Measurements from ENCODE around the gene AQP12B.

The AQP12B gene

DNA sequence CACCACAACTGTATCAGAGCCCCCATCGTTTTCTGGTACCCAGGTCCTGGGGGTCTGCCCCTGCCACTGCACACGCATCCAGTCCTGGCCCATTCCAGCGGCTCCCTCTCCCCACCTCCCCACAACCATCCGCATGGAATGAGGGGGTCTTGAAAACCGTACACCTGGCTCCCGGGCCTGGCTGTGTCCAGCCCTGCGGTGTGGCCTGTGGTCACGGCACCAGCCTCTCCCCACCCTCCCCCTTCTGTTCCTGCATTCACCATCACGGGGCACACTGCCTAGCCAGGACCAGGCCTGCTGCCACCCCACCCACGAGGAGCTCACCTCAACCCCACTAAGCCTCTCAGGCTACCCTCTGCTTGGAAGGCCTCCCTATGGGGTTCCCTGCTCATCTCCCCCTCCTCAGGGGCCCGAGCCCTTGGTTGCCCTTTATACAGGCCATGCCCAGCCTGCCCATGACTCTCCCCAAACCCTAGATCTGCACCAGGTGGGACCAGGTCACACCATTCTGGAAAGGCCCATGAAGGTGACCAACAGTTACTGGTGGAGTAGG, 46.0 kb downstream of the AQP12B start (continued):
- TF ChIP-seq ZNF398 (tag by site-specific recombination; IDR thresholded peaks at IDR 0.05) = no peak

- ChIA-PET CTCF (no interaction called here), POLR2A (no interaction called here)
- Histone ChIP-seq H3K9me3 (ENCODE audit: control insufficient read depth, insufficient read depth, low read depth, low read length) (no peaks in the 10 kb centered on the region), H3K36me3 (ENCODE audit: control insufficient read depth in 2 of 2, insufficient read depth in 1 of 2, low read length in 2 of 2) (no peaks in the 10 kb centered on the region), H3K4me1 (ENCODE audit: control insufficient read depth, insufficient read depth, low read length) (no peaks in the 10 kb centered on the region), H3K4me3 (ENCODE audit: low read depth, low read length) (no peak overlapping the region), H3K27ac (ENCODE audit: extremely low read depth, low read depth, low read length) (no peak overlapping the region)
- TF ChIP-seq AEBP2 (tag by site-specific recombination; IDR thresholded peaks at IDR 0.05; ENCODE audit: borderline replicate concordance) = no peak
- no peak for TF ChIP-seq ZNF423 (tag by site-specific recombination; IDR thresholded peaks at IDR 0.05)
- TF ChIP-seq YY1 (tag by site-specific recombination; IDR thresholded peaks at IDR 0.05) = no peak
- no peak for TF ChIP-seq ZNF302 (tag by site-specific recombination; IDR thresholded peaks at IDR 0.05; ENCODE audit: low read depth)
- no peak for TF ChIP-seq ZNF549 (tag by site-specific recombination; IDR thresholded peaks at IDR 0.05)
- no peak for TF ChIP-seq ZNF514 (tag by site-specific recombination; IDR thresholded peaks at IDR 0.05)
- no peak for TF ChIP-seq ZNF571 (tag by site-specific recombination; IDR thresholded peaks at IDR 0.05)
Measured at GRCh38 chr2:240635998-240636547, 46.6 kb downstream of the AQP12B start.

- no peaks in the 10 kb centered on the region for H3K4me1 ChIP-seq (ENCODE audit: control insufficient read depth, insufficient read depth, low read length)
- no peak overlapping the region for H3K4me3 ChIP-seq (ENCODE audit: low read depth, low read length)
- no peaks in the 10 kb centered on the region for H3K36me3 ChIP-seq (ENCODE audit: control insufficient read depth in 2 of 2, insufficient read depth in 1 of 2, low read length in 2 of 2)
- CTCF ChIA-PET = no interaction called here
- H3K27ac ChIP-seq (ENCODE audit: extremely low read depth, low read depth, low read length) = no peak overlapping the region
- no peaks in the 10 kb centered on the region for H3K9me3 ChIP-seq (ENCODE audit: control insufficient read depth, insufficient read depth, low read depth, low read length)
- POLR2A ChIA-PET = no interaction called here
- TF ChIP-seq WT1 (tag by site-specific recombination; IDR thresholded peaks at IDR 0.05) = no peak
- TF ChIP-seq ZNF16 (tag by site-specific recombination; IDR thresholded peaks at IDR 0.05; ENCODE audit: low read depth) = no peak
- no peak for TF ChIP-seq ATF2 (tag by site-specific recombination; IDR thresholded peaks at IDR 0.05; ENCODE audit: low read depth)
- no peak for TF ChIP-seq SCRT1 (tag by site-specific recombination; IDR thresholded peaks at IDR 0.05; ENCODE audit: borderline replicate concordance)
- TF ChIP-seq, protein P1, sequence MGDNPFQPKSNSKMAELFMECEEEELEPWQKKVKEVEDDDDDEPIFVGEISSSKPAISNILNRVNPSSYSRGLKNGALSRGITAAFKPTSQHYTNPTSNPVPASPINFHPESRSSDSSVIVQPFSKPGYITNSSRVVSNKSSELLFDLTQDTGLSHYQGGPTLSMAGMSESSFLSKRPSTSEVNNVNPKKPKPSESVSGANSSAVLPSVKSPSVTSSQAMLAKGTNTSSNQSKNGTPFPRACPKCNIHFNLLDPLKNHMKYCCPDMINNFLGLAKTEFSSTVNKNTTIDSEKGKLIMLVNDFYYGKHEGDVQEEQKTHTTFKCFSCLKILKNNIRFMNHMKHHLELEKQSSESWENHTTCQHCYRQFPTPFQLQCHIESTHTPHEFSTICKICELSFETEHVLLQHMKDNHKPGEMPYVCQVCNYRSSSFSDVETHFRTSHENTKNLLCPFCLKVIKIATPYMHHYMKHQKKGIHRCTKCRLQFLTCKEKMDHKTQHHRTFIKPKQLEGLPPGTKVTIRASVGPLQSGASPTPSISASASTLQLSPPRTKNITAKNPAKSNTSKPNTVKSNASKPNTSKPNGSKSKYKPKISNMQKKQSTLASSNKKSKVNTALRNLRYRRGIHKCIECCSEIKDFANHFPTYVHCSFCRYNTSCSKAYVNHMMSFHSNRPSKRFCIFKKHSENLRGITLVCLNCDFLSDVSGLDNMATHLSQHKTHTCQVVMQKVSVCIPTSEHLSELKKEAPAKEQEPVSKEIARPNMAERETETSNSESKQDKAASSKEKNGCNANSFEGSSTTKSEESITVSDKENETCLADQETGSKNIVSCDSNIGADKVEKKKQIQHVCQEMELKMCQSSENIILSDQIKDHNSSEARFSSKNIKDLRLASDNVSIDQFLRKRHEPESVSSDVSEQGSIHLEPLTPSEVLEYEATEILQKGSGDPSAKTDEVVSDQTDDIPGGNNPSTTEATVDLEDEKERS (tag by site-specific recombination; IDR thresholded peaks at IDR 0.05) = no peak
- no peak for TF ChIP-seq ZNF274 (IDR thresholded peaks at IDR 0.05; ENCODE audit: low read length)
- TF ChIP-seq ZNF274 (tag by site-specific recombination; IDR thresholded peaks at IDR 0.05; ENCODE audit: borderline replicate concordance) = no peak
- TF ChIP-seq ZNF555 (tag by site-specific recombination; conservative IDR thresholded peaks at IDR 0.05) = no peak
- no peak for TF ChIP-seq CTCF (tag by site-specific recombination; IDR thresholded peaks at IDR 0.05)
- no peak for TF ChIP-seq ZNF391 (tag by site-specific recombination; IDR thresholded peaks at IDR 0.05; ENCODE audit: borderline replicate concordance, low read depth)
Measured at GRCh38 chr2:240635121-240635997, 47.3 kb downstream of the AQP12B start.

Measured in HEK293 (cell line).